Panc1 (cell line): ENCODE measurements around the gene NLN. TPM values are rescaled to one million over a fixed set of nuclear protein-coding genes. Genes with fewer than 3 reads are reported as not detected.

ENCODE experiments used
- ATAC-seq: fragments of 200-7000 bp; cut with Tn5 transposase; 2 replicates; pipeline ENCODE4 v1.9.1; 2020; ENCODE audit warnings: mild to moderate bottlenecking, moderate library complexity
- BruUV-seq: library from RNA; stranded (reverse); fragments of 400-500 nt; replicated peaks from 2 replicates; lab custom pipeline; 2021; lab: Mats Ljungman, UMichigan
- CTCF ChIA-PET: fragments of 300-600 bp; sonication (Branson Sonifier 250); formaldehyde crosslinking; loops from one replicate; lab custom pipeline; 2022; ENCODE audit warnings: antibody characterized with exemption; lab: Charles Lee
- POLR2A ChIA-PET: fragments of 300-600 bp; sonication (Branson Sonifier 250); formaldehyde crosslinking; loops from one replicate; lab custom pipeline; 2022; ENCODE audit warnings: antibody characterized with exemption; lab: Charles Lee
- DNase-seq: peaks from one replicate; pipeline ENCODE4 v3.0.0-alpha.2; 2010; ENCODE audit warnings: low read depth, low spot score
- H3K27ac ChIP-seq: 2 replicates; pipeline ENCODE4 v1.5.1; 2011; ENCODE audit warnings: mild to moderate bottlenecking, low read length, inconsistent platforms
- H3K27me3 ChIP-seq: fragments of 200-500 bp; sonication (Bioruptor generic); 2 replicates; pipeline ENCODE4 v1.6.0; 2014; ENCODE audit warnings: low read length, inconsistent platforms; ENCODE audit not compliant: control insufficient read depth, insufficient read depth
- H3K36me3 ChIP-seq: fragments of 200-500 bp; sonication (Bioruptor generic); 2 replicates; pipeline ENCODE4 v1.5.1; 2014; ENCODE audit warnings: inconsistent platforms, mild to moderate bottlenecking, low read length, moderate library complexity; ENCODE audit not compliant: control insufficient read depth, insufficient read depth
- H3K4me1 ChIP-seq: 2 replicates; pipeline ENCODE4 v1.5.1; 2011; ENCODE audit warnings: inconsistent platforms, mild to moderate bottlenecking, low read length, moderate library complexity; ENCODE audit not compliant: control insufficient read depth, insufficient read depth
- H3K4me3 ChIP-seq, 2 experiments: 2 replicates each; pipeline ENCODE4 v1.5.1; 2011 to 2012; ENCODE audit warnings: low read depth in 2 of 2, low read length in 2 of 2, mild to moderate bottlenecking in 2 of 2, inconsistent platforms in 1 of 2, moderate library complexity in 1 of 2
- H3K9me3 ChIP-seq: fragments of 200-500 bp; sonication (Bioruptor generic); 2 replicates; pipeline ENCODE4 v1.5.1; 2014; ENCODE audit warnings: low read depth, mild to moderate bottlenecking, inconsistent platforms, low read length, moderate library complexity; ENCODE audit not compliant: control insufficient read depth, insufficient read depth
- CTCF ChIP-seq: fragments of 450-650 bp; IDR thresholded peaks from 2 replicates; pipeline ENCODE4 v1.5.1; 2017; ENCODE audit warnings: mild to moderate bottlenecking
- POLR2AphosphoS5 ChIP-seq: IDR thresholded peaks from 2 replicates; pipeline ENCODE4 v1.6.1; 2012; ENCODE audit warnings: mild to moderate bottlenecking, low read depth, low read length, moderate library complexity
- REST ChIP-seq, 2 experiments: IDR thresholded peaks; 2 replicates each; pipeline ENCODE4 v1.6.1; 2011 to 2012; ENCODE audit warnings: low read depth in 2 of 2, control low read depth in 1 of 2, low read length in 1 of 2, mild to moderate bottlenecking in 1 of 2, moderate library complexity in 1 of 2; ENCODE audit not compliant: insufficient read depth in 1 of 2
- SIN3A ChIP-seq: IDR thresholded peaks from 2 replicates; pipeline ENCODE4 v1.6.1; 2012; ENCODE audit warnings: low read depth, mild to moderate bottlenecking, low read length, moderate library complexity, borderline replicate concordance; ENCODE audit not compliant: insufficient read depth
- TCF7L2 ChIP-seq: IDR thresholded peaks from 2 replicates; pipeline ENCODE4 v1.6.1; 2011; ENCODE audit warnings: mild to moderate bottlenecking, low read depth, low read length, inconsistent platforms
- in situ Hi-C: cut with HindIII; loops from 2 replicates; pipeline ENCODE4 v1.10.0; 2016; ENCODE audit warnings: low sequenced_read_pairs, low pct_unique_long_range_greater_than_20kb
- intact Hi-C: fragments of 100-400 bp; cut with micrococcal nuclease; formaldehyde crosslinking; loops from one replicate; pipeline ENCODE4 v1.10.0; 2022; ENCODE audit not compliant: unreplicated experiment
- total RNA-seq: library from RNA; stranded (reverse); gene quantifications from one replicate; pipeline ENCODE4 v1.2.1, GENCODE V29; 2021; ENCODE audit not compliant: unreplicated experiment

Gene NLN
- total RNA-seq, 1 experiment from 2014 or later = 51.8 TPM

GRCh38 chr5:65808251-65808741 is 86.3 kb downstream of the NLN start:
- ATAC-seq (no peak), DNase-seq (no peak)
- in situ Hi-C loops = no loop called here
- no peak overlapping the region for H3K27ac ChIP-seq
- intact Hi-C loops = no loop called here
- no peaks in the 10 kb centered on the region; the same call in none of the 2 replicates for H3K36me3 ChIP-seq
- POLR2A ChIA-PET = interaction anchor here (0.6 kb wide), 1 partner anchor 356 kb away, joined by 3 read pairs; no protein-coding TSS in a partner anchor
- H3K4me3 ChIP-seq = no peak overlapping the region
- no peaks in the 10 kb centered on the region for H3K27me3 ChIP-seq
- peaks cover 15% of the 10 kb centered on the region; the same call in 1 of the 2 replicates for H3K4me1 ChIP-seq
- TF ChIP-seq TCF7L2 = no peak
- no peak for TF ChIP-seq SIN3A
- CTCF ChIA-PET = no interaction called here
- no peaks in the 10 kb centered on the region for H3K9me3 ChIP-seq
- BruUV-seq = no TSS peak

GRCh38 chr5:65808818-65809217 is 86.8 kb downstream of the NLN start:
- Histone ChIP-seq H3K27ac (no peak overlapping the region; the same call in 1 of the 2 replicates), H3K36me3 (no peaks in the 10 kb centered on the region; the same call in none of the 2 replicates), H3K4me3 (no peak overlapping the region), H3K4me1 (peaks cover 15% of the 10 kb centered on the region; the same call in 1 of the 2 replicates), H3K9me3 (no peaks in the 10 kb centered on the region), H3K27me3 (no peaks in the 10 kb centered on the region)
- ChIA-PET POLR2A (interaction anchor here (0.6 kb wide), 1 partner anchor 355 kb away, joined by 3 read pairs; no protein-coding TSS in a partner anchor), CTCF (no interaction called here)
- DNase-seq (no peak), ATAC-seq (no peak)
- in situ Hi-C loops (no loop called here), intact Hi-C loops (no loop called here)
- TF ChIP-seq REST (IDR thresholded peaks at IDR 0.05; ENCODE audit: insufficient read depth in 1 of 2, low read depth in 2 of 2, low read length in 1 of 2) (no peak), TCF7L2 (no peak), SIN3A (no peak)
- no TSS peak for BruUV-seq

- ChIA-PET POLR2A (no interaction called here), CTCF (interaction anchor here (0.8 kb wide), 1 partner anchor 21 kb away, joined by 3 read pairs; no protein-coding TSS in a partner anchor)
- DNase-seq (no peak), ATAC-seq (no peak)
- peaks cover 15% of the 10 kb centered on the region; the same call in 1 of the 2 replicates for H3K4me1 ChIP-seq
- H3K27ac ChIP-seq = no peak overlapping the region
- no peak overlapping the region for H3K4me3 ChIP-seq
- intact Hi-C loops = no loop called here
- TF ChIP-seq SIN3A (no peak), REST (IDR thresholded peaks at IDR 0.05; ENCODE audit: insufficient read depth in 1 of 2, low read depth in 2 of 2, low read length in 1 of 2) (no peak), CTCF (no peak), POLR2AphosphoS5 (no peak), TCF7L2 (no peak)
- H3K36me3 ChIP-seq = no peaks in the 10 kb centered on the region; the same call in none of the 2 replicates
- no TSS peak for BruUV-seq
- in situ Hi-C loops = no loop called here
- no peaks in the 10 kb centered on the region for H3K27me3 ChIP-seq
- no peaks in the 10 kb centered on the region for H3K9me3 ChIP-seq
Measured at GRCh38 chr5:65809817-65810531, 88.0 kb downstream of the NLN start.
